Fibroblast of villous mesenchyme (primary cell): ENCODE data around the gene TTC7B. TPM values are rescaled to one million over a fixed set of nuclear protein-coding genes. Genes with fewer than 3 reads are reported as not detected.

Experiments
- DNase-seq: peaks from one replicate; pipeline ENCODE4 v3.0.0-alpha.2; 2010; ENCODE audit warnings: low read depth
- H3K4me3 ChIP-seq: 2 replicates; pipeline ENCODE4 v1.5.1; 2011; ENCODE audit warnings: low read depth, mild to moderate bottlenecking, low read length
- total RNA-seq: library from RNA; depleted of rRNA; stranded (reverse); fragments of >200 nt; gene quantifications from 2 replicates; pipeline ENCODE4 v1.2.3, GENCODE V29; 2012
- TF ChIP-seq, protein P1 (sequence below): IDR thresholded peaks from 2 replicates; pipeline ENCODE4 v1.5.1; 2012; ENCODE audit warnings: low read depth, mild to moderate bottlenecking, low read length; ENCODE audit not compliant: insufficient read depth

The TTC7B gene
- total RNA-seq, 1 donor, result 16.8 TPM

GRCh38 chr14:90521084-90521929 is 294.9 kb downstream of the TTC7B start:
- peak; percentile 26 for DNase-seq
- TF ChIP-seq, protein P1, sequence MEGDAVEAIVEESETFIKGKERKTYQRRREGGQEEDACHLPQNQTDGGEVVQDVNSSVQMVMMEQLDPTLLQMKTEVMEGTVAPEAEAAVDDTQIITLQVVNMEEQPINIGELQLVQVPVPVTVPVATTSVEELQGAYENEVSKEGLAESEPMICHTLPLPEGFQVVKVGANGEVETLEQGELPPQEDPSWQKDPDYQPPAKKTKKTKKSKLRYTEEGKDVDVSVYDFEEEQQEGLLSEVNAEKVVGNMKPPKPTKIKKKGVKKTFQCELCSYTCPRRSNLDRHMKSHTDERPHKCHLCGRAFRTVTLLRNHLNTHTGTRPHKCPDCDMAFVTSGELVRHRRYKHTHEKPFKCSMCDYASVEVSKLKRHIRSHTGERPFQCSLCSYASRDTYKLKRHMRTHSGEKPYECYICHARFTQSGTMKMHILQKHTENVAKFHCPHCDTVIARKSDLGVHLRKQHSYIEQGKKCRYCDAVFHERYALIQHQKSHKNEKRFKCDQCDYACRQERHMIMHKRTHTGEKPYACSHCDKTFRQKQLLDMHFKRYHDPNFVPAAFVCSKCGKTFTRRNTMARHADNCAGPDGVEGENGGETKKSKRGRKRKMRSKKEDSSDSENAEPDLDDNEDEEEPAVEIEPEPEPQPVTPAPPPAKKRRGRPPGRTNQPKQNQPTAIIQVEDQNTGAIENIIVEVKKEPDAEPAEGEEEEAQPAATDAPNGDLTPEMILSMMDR, result no peak
- H3K4me3 ChIP-seq, result no peak overlapping the region

DNA sequence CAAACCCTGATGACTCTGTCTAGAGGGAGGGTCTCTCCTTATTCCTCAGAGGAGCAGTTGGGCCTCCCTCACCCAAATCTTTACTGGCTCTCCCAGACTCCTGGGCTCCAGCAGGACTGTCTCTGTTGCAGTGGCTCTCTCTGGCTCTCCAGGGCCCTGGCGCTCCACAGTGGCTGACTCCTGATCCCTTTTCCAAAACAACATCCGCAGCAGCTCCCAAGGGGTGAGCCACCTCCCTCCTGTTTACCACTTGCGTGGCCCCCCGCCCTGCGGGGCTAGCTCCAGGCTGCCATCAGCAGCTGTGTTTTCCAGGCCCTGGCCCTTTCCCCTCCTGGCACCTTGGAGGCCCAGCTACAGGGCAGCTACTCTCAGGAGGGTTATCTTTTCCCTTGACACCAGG is 295.9 kb downstream of the TTC7B start:
- DNase-seq, result no peak
- H3K4me3 ChIP-seq, result no peak overlapping the region
- TF ChIP-seq, protein P1, result no peak

- TF ChIP-seq, protein P1, result no peak
- no peak for DNase-seq
- H3K4me3 ChIP-seq, result no peak overlapping the region
These were observed 296.8 kb downstream of the TTC7B start for GRCh38 chr14:90519262-90519920.

DNA sequence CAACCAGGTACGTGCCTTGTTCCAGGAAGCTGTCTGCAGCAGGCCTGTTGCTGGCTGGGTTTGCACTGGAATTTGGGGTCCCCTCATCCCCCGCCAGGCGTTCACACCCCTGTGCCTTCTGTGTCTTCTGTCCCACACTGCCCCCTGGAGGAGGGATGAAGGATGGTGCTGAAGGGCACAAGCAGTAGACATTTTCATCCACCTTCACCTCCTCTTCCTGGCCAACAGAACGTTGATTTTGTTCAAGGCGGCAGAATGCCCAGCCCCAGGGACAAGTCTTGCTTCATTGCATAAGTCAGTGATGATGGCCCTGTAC is 297.3 kb downstream of the TTC7B start:
- DNase-seq, result peak; percentile 10
- H3K4me3 ChIP-seq, result no peak overlapping the region
- TF ChIP-seq, protein P1, result peak; percentile 52

DNA sequence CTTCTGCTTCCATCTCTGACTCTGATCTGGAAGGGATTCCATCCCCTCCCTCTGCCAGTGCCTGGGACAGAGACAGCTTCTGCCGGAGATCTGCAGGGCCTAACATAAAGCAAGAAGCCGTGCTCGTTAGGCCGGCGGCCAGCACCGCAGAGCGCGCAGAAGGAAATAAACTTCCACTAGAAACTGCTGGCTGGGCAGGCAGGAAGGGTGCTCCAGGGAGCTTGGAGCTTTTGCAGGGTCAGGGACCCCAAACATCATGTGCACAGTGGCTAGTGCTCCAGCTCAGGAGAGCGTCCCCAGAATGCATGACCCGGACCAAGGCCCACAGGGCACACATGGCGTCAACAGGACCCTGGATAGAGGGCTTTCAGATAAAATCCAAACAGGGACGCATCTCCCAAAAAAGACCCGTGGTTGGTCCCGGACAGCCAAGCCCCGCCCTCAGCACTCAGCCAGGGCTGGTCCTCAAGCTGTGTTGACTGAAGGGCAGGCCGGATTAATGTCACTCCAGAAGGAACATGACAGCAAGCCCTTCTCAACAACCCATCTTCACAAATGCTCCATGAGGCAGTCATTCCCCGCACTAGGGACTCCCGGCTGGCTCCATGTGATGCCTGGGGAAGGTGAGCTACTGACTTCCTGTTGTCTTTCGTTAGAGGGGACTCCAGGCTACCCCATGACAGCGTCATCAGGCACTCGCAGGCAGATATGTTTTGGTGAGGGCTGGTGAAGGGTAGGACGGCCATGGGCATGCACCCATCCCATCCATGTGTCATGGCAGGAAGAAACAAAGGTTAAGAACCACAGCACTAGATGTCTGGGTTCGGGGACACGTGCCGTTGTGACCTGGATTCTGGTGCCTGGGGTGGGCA is 297.9 kb downstream of the TTC7B start:
- no peak for DNase-seq
- H3K4me3 ChIP-seq, result no peak overlapping the region
- TF ChIP-seq, protein P1, result no peak

DNA sequence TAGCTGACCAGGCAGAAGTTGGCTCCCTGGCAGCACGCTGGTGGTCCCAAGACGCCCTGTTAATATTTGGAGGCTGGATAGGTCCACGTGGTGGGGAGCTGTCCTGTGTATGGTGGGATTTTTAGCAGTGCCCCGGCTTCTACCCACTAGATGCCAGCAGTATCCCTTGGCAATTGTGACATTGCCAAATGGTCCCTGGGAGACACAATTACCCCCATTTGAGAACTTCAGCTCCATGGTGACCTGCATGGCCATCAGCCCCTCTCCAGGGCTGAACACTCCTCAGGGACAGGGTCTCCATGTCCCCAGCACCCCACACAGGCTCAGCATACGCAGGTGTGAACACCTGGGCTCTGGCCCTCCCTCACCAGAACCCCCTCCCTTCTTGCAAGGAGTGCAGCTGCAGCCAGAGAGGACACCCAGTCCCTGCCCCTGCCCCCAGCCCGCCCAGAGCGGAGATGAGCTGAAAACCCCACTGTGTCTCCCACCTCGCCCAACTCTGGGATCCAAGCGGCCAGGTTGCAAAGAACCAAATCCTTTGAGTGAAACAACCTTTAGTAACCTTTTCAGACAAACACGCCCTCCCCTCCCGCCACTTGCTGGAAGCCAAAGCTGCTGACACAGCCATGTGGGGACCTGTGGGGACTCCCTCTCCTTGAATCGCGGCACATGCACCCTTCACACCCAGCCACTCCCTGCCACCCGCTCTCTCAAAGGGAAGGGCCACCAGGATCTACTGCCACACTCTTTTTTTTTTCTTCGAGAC is 299.0 kb downstream of the TTC7B start:
- no peak for DNase-seq
- no peak overlapping the region for H3K4me3 ChIP-seq
- TF ChIP-seq, protein P1, result no peak
